ENCODE results near the gene SDCBP2. TPM values are rescaled to one million over a fixed set of nuclear protein-coding genes. Genes with fewer than 3 reads are reported as not detected.

The SDCBP2 gene
- total RNA-seq, 4 donors from 2014 or later = 2.3 to 12.1 (median 6.6) TPM

DNA sequence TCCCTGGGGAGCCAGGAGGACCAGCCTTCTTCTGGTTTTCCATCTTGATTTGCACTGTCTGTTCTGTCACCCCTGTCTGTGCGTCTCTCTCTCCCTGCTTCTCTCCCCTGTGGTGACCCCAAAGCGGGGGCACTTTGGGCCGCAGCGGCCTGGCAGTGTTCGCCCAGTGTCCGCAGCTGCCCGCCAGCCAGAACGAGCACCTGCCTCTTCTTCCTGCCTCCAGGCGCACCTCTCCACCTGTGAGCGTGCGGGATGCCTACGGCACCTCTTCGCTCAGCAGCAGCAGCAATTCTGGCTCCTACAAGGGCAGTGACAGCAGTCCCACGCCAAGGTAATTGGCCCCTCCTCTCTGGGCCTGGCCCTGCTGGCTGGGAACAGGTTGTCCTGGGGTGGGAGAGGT, 32.0 kb downstream of the SDCBP2 start:
- TF ChIP-seq, protein P1, sequence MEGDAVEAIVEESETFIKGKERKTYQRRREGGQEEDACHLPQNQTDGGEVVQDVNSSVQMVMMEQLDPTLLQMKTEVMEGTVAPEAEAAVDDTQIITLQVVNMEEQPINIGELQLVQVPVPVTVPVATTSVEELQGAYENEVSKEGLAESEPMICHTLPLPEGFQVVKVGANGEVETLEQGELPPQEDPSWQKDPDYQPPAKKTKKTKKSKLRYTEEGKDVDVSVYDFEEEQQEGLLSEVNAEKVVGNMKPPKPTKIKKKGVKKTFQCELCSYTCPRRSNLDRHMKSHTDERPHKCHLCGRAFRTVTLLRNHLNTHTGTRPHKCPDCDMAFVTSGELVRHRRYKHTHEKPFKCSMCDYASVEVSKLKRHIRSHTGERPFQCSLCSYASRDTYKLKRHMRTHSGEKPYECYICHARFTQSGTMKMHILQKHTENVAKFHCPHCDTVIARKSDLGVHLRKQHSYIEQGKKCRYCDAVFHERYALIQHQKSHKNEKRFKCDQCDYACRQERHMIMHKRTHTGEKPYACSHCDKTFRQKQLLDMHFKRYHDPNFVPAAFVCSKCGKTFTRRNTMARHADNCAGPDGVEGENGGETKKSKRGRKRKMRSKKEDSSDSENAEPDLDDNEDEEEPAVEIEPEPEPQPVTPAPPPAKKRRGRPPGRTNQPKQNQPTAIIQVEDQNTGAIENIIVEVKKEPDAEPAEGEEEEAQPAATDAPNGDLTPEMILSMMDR (IDR thresholded peaks at IDR 0.05; ENCODE audit: low read depth) = no peak

DNA sequence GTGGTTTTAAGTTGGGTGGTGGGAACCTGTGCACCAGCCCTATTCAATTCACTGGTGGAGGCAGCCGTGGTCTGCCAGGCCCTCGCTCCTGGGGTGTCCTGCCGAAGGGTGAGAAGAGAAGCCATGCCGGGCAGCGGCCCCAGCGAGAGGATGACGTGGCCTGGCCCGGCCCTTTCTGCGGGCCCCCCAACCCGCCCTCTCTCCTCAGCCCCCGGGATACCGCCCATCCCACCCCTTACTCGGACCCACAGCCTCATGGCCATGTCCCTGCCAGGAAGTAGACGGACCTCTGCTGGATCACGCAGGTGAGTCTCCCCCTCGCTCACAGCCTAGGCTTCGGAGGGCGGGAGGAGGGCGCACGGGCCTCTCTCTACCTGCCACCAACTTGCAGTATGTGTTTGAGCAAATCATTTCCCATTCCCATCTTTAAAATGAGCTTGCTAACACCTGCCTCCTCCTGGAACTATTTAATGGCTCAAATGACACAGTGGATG, 32.8 kb downstream of the SDCBP2 start:
- TF ChIP-seq, protein P1 (IDR thresholded peaks at IDR 0.05; ENCODE audit: low read depth) = no peak

DNA sequence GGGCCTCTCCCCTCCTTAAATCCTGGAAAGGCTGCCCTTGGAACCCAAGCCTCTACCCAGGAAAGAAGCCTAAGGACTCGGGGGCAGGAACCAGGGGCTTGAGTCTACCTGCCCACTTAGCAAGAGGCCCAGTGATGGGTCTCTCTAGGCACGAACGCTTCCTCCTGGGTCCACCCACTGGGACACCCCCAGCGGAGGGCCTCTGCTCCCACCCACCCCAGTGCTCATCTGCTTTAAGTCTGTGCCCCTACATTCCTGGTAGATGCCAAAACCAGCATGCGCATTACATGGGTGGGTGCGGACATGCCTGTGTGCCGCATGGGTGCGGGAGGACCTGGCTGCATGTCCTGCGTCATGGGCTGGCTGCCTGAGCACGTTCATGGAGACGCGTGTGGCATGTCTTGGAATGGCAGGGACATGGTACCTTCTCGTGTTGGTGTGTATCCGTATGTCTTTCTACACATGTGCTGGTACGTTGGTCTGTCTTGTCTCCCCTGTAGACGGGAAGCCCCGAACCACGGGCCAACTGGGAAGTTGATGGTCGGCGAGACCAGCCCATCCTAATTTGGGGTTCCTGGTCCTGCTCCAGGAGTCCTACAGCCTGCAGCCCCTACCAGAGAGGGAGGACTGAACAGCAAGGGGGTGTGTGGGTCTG, 33.5 kb downstream of the SDCBP2 start:
- TF ChIP-seq, protein P1 (IDR thresholded peaks at IDR 0.05; ENCODE audit: low read depth) = no peak

DNA sequence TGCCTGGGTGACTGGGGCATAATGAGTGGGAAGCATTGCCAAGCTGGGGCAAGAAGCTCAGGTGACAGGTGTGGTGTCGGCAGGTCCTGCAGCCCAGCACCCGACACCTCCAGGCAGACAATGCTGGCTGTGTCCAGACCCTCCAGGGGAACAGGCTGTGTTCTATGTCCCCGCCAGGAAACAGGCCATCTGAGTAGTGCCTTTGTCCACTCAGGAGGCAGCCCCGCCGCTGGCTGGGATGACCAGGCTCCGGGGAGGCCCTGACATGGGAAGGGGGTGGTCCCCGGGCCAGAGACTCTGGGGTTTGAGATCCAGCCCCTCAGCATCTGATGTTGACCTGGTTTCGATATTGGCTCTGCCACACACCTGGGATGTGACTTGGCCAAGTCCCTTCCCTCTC, 34.4 kb downstream of the SDCBP2 start:
- TF ChIP-seq, protein P1 (IDR thresholded peaks at IDR 0.05; ENCODE audit: low read depth) = no peak

DNA sequence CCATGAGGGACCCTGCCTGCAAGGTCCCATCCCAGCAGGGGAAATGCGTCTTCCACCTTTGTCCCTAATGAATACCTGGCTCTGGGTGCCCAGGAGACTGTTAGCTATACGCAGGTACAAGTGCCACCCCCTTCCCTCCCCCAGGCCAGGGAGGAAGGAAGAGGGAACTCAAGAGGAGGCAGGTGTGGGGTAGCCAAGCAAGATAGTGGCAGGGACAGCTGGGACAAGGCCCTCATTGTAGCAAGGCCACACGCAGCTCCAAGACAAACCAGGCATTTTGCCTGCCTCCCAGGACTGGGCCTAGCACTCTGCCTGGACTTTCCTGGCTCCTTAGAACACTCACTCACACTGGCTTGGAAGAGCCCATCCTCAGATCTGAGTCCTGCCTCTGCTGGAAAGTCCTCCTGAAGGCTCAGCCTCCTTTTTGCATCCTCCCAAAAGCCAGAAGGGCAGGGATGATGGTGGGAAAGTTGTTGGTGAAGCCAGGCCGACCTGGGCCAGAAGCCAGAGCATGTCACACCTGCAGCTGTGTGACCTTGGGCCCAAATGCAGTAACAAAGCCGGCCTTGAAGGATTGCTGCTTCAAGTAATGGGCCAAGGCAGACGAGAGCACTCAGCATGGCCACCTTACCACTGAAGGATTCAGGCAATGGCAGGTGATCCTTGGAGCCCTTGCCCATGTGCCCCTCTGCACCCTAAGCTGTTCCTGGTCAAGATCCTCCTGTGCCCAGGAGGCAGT, 35.1 kb downstream of the SDCBP2 start:
- TF ChIP-seq, protein P1 (IDR thresholded peaks at IDR 0.05; ENCODE audit: low read depth) = no peak

DNA sequence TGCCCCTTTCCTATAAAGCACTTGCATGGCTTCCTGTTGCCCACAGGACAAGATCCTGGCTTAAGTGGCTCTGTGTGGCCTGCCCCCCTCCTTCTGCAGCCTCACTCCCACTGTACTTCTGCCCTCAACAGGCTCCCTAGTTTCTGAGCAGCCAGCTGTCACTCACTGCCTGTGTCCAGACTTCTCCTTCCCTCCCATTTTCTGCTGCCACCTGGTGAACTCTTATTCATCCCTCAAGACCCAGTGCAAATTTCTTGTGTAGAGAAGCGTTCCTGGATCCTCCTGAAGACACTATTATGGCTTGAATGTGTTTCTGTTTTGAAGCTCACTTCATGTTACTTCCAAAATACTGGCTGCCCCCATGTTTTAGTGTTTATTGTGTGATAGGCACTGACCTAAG, 36.3 kb downstream of the SDCBP2 start:
- TF ChIP-seq, protein P1 (IDR thresholded peaks at IDR 0.05; ENCODE audit: low read depth) = no peak

DNA sequence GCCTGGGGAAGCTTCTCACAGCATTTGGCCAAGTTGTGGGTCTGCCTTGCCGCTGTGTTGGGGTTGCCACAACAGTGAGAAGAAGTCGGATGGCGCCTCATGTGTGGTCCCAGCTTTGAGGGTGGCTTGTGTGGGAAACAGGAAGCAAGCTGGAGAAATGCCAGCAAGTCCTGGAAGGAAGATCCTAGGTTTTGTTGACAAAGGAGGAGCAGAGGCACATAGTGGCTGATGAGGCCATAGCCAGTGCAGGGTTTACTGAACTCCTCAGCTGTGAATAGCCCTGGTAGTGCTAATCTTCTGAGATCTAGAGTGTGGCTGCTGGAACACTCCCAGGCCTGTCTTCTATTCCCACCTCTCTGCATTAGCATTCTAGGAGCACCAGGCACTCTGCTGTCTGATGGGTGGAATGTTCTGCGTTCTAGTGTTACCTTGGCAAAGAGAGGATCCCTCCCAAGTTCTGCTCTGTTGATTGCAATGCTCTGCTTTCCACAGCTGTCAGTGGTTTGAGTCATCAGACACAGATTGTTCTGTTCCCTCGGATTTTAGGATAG, 37.7 kb downstream of the SDCBP2 start:
- TF ChIP-seq, protein P1 (IDR thresholded peaks at IDR 0.05; ENCODE audit: low read depth) = no peak

All from subcutaneous adipose tissue (tissue), 4 donors.